Activated CD8-positive, alpha-beta memory T cell treated with anti-CD3 and anti-CD28 coated beads, Interleukin-2, amount 10 ng/mL, durations not matched to agents 7 days and 5 days (primary cell): ENCODE results near the gene HSF5. TPM values are rescaled to one million over a fixed set of nuclear protein-coding genes. Genes with fewer than 3 reads are reported as not detected.
"Not testable (repeated sequence)": the region's sequence is repeated elsewhere in the genome, so short reads cannot be mapped to it uniquely, and the experiment has no call there.

Source experiments
- ATAC-seq: fragments of 150-1000 bp; cut with Tn5 transposase; one replicate; pipeline ENCODE4 v1.10.0; 2021; ENCODE audit warnings: moderate library complexity
- CTCF ChIA-PET: fragments of 350-600 bp; sonication (Branson Sonifier 250); formaldehyde crosslinking; loops from one replicate; lab custom pipeline; 2021; ENCODE audit warnings: antibody characterized with exemption; lab: Charles Lee
- DNase-seq: peaks from one replicate; pipeline ENCODE4 v3.0.0-alpha.2; 2020
- H3K27ac Mint-ChIP-seq: one replicate; pipeline ENCODE4 v1.8.0; 2021; ENCODE audit warnings: mild to moderate bottlenecking, mixed read lengths
- H3K27me3 Mint-ChIP-seq: one replicate; pipeline ENCODE4 v1.8.0; 2021; ENCODE audit warnings: mixed read lengths
- H3K36me3 Mint-ChIP-seq: one replicate; pipeline ENCODE4 v1.8.0; 2021; ENCODE audit warnings: mild to moderate bottlenecking, mixed read lengths
- H3K4me1 Mint-ChIP-seq: one replicate; pipeline ENCODE4 v1.8.0; 2021; ENCODE audit warnings: mixed read lengths
- H3K4me3 Mint-ChIP-seq: one replicate; pipeline ENCODE4 v1.8.0; 2021; ENCODE audit warnings: mild to moderate bottlenecking, moderate library complexity, mixed read lengths
- H3K9me3 Mint-ChIP-seq: one replicate; pipeline ENCODE4 v1.8.0; 2022; ENCODE audit warnings: low read depth, mixed read lengths
- total RNA-seq, 2 experiments: library from RNA; stranded (reverse); gene quantifications; one replicate each; pipeline ENCODE4 v1.2.3, GENCODE V29; 2021

HSF5 gene
- total RNA-seq, 2 experiments from 2014 or later, result 0.41 to 0.61 TPM

- peaks cover 22% of the 10 kb centered on the region for H3K36me3 Mint-ChIP-seq
Measured at GRCh38 chr17:58513965-58514769, 26.0 kb upstream of the HSF5 start, which contains the start of gene MTMR4. Gene MTMR4, minus strand, starts transcription at chr17:58514638. Its CDS starts 231 bp downstream, at chr17:58514407.

DNA sequence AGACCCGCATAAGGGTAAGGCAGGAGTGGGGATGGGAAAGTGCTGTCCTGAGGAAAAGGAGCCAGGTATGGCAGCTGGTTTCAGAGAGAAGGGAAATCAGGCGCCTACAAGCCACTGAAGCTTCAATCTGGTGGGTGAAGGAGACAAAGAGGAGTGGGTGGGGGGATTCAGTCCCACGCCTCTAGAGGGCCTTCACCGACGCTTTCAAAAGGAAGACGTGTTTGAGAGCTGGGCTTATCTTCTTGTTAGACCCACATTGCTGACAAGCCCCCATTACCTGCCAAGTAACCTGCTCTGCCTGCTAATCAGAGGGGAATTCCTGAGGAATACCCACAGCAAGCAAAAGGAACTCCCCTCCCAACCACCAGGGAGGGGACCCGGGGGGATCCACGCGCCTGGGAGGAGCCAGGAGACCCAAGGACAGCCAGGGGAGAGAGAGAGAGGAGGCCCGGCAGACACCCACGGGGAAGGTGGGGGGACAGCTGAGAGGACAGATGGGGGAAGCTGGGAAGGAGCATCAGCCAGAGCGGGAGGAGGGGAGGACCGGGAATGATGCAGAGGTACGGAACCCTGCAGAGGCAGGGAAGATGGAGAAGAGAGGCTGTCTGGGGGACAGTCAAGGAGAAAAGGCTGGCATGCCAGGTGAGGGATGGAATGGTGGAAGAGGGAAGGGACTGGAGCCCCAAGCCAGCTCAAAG is 25.2 kb upstream of the HSF5 start:
- peaks cover 59% of the 10 kb centered on the region for H3K4me1 Mint-ChIP-seq
- peak overlapping the region; percentile 84 for H3K4me3 Mint-ChIP-seq
- H3K27ac Mint-ChIP-seq, result peak overlapping the region; percentile 77
- no peaks in the 10 kb centered on the region for H3K9me3 Mint-ChIP-seq
- H3K36me3 Mint-ChIP-seq, result peaks cover 26% of the 10 kb centered on the region
- ATAC-seq, result no peak
- CTCF ChIA-PET, result interaction anchor here (0.8 to 1.2 kb wide), 2 partner anchors 23 to 26 kb away, joined by 3 to 4 read pairs; no protein-coding TSS in a partner anchor
- peaks cover 3% of the 10 kb centered on the region for H3K27me3 Mint-ChIP-seq
- no peak for DNase-seq

More at GRCh38 chr17:58513965-58514769, 26.0 kb upstream of the HSF5 start, which contains the start of gene MTMR4:
- peak within 1 kb of the TSS; percentile 84 for H3K4me3 Mint-ChIP-seq
- H3K27ac Mint-ChIP-seq, result peak within 1 kb of the TSS; percentile 77
- peaks cover 3% of the 10 kb centered on the region for H3K27me3 Mint-ChIP-seq
- CTCF ChIA-PET, result interaction anchor here (0.8 to 1.5 kb wide), 5 partner anchors 11 to 265 kb away, joined by 3 to 6 read pairs (median 4); no protein-coding TSS in a partner anchor
- DNase-seq, result peak; percentile 82
- peaks cover 63% of the 10 kb centered on the region for H3K4me1 Mint-ChIP-seq
- ATAC-seq, result peak; percentile 24
- no peaks in the 10 kb centered on the region for H3K9me3 Mint-ChIP-seq

GRCh38 chr17:58510075-58510474 is 21.9 kb upstream of the HSF5 start:
- peaks cover 36% of the 10 kb centered on the region for H3K4me1 Mint-ChIP-seq
- peaks cover 34% of the 10 kb centered on the region for H3K36me3 Mint-ChIP-seq
- H3K9me3 Mint-ChIP-seq, result no peaks in the 10 kb centered on the region
- H3K27me3 Mint-ChIP-seq, result no peaks in the 10 kb centered on the region
- no peak overlapping the region for H3K4me3 Mint-ChIP-seq
- H3K27ac Mint-ChIP-seq, result no peak overlapping the region
- no peak for DNase-seq
- no peak for ATAC-seq
- CTCF ChIA-PET, result no interaction called here

- Mint-ChIP-seq H3K27ac (no peak overlapping the region), H3K4me1 (peaks cover 29% of the 10 kb centered on the region), H3K36me3 (peaks cover 44% of the 10 kb centered on the region), H3K27me3 (no peaks in the 10 kb centered on the region), H3K9me3 (no peaks in the 10 kb centered on the region), H3K4me3 (no peak overlapping the region)
- CTCF ChIA-PET, result no interaction called here
- ATAC-seq, result no peak
- DNase-seq, result no peak
Measured at GRCh38 chr17:58508341-58509067, 20.3 kb upstream of the HSF5 start.

- no peaks in the 10 kb centered on the region for H3K9me3 Mint-ChIP-seq
- H3K27me3 Mint-ChIP-seq, result no peaks in the 10 kb centered on the region
- H3K4me3 Mint-ChIP-seq, result no peak overlapping the region
- H3K27ac Mint-ChIP-seq, result no peak overlapping the region
- ATAC-seq, result no peak
- no peak for DNase-seq
- CTCF ChIA-PET, result no interaction called here
- peaks cover 53% of the 10 kb centered on the region for H3K36me3 Mint-ChIP-seq
- peaks cover 17% of the 10 kb centered on the region for H3K4me1 Mint-ChIP-seq
Measured at GRCh38 chr17:58507123-58507634, 19.0 kb upstream of the HSF5 start.

GRCh38 chr17:58506354-58507080 is 18.3 kb upstream of the HSF5 start:
- no peaks in the 10 kb centered on the region for H3K27me3 Mint-ChIP-seq
- H3K27ac Mint-ChIP-seq, result no peak overlapping the region
- H3K4me3 Mint-ChIP-seq, result no peak overlapping the region
- peaks cover 14% of the 10 kb centered on the region for H3K4me1 Mint-ChIP-seq
- H3K9me3 Mint-ChIP-seq, result no peaks in the 10 kb centered on the region
- CTCF ChIA-PET, result no interaction called here
- no peak for DNase-seq
- peaks cover 50% of the 10 kb centered on the region for H3K36me3 Mint-ChIP-seq
- ATAC-seq, result no peak

DNA sequence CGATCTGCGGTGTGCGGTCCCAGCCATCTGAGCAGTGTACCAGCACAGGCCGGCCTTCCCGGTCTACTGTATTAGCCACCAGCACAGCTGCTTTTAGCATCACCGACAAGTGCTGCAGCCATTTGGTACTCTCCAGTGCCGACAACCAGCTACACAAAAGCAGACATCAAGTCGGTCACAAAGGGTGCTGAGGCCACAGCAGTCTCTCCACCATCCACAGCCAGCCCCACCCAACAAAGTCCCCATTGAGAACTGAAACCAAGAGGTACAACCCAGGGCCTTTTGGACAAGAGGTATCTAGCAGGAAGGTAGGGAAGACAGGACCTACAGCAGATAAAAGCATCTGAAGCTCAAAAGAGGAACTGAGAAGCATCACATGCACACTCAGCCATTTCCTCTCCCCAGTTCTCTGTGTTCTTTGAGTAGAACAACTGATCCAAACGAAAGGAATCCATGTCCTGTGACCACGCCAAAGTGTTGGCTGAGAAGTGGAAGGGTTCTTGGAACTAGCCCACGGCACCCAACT is 16.7 kb upstream of the HSF5 start:
- no peaks in the 10 kb centered on the region for H3K9me3 Mint-ChIP-seq
- H3K4me3 Mint-ChIP-seq, result no peak overlapping the region
- H3K4me1 Mint-ChIP-seq, result peaks cover 6% of the 10 kb centered on the region
- no peaks in the 10 kb centered on the region for H3K27me3 Mint-ChIP-seq
- no peak overlapping the region for H3K27ac Mint-ChIP-seq
- CTCF ChIA-PET, result no interaction called here
- no peak for DNase-seq
- ATAC-seq, result no peak
- H3K36me3 Mint-ChIP-seq, result peaks cover 37% of the 10 kb centered on the region

GRCh38 chr17:58503866-58504265 is 15.7 kb upstream of the HSF5 start:
- CTCF ChIA-PET, result interaction anchor here (0.9 kb wide), 1 partner anchor 16 kb away, joined by 3 read pairs; the partner anchor contains the start of gene HSF5
- Mint-ChIP-seq H3K4me3 (no peak overlapping the region), H3K36me3 (peaks cover 36% of the 10 kb centered on the region), H3K27ac (no peak overlapping the region), H3K9me3 (no peaks in the 10 kb centered on the region), H3K27me3 (no peaks in the 10 kb centered on the region), H3K4me1 (peaks cover 2% of the 10 kb centered on the region)
- no peak for ATAC-seq
- DNase-seq, result no peak

DNA sequence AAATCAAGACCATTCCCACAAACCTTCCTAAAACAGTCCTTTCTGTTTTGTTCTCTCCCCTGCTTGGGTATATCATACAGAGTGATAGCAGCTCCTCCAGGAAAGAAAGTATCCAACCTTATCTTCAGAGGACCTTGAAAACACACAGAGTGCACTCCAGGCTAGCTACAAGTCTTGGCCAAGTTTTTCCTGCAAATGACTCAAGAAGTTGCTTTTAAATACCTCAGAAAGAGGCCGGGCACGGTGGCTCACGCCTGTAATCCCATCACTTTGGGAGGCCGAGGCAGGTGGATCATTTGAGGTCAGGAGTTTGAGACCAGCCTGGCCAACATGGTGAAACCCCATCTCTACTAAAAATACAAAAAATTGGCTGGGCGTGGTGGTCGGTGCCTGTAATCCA is 14.9 kb upstream of the HSF5 start:
- peaks cover 40% of the 10 kb centered on the region for H3K36me3 Mint-ChIP-seq
- not testable (repeated sequence) for ATAC-seq, H3K27me3 Mint-ChIP-seq, DNase-seq, H3K4me3 Mint-ChIP-seq, H3K27ac Mint-ChIP-seq, H3K9me3 Mint-ChIP-seq, H3K4me1 Mint-ChIP-seq
- CTCF ChIA-PET, result interaction anchor here (0.8 kb wide), 1 partner anchor 12 kb away, joined by 3 read pairs; no protein-coding TSS in a partner anchor

- H3K27ac Mint-ChIP-seq, result no peak overlapping the region
- CTCF ChIA-PET, result no interaction called here
- no peaks in the 10 kb centered on the region for H3K27me3 Mint-ChIP-seq
- no peak overlapping the region for H3K4me3 Mint-ChIP-seq
- DNase-seq, result no peak
- no peaks in the 10 kb centered on the region for H3K9me3 Mint-ChIP-seq
- no peak for ATAC-seq
- H3K36me3 Mint-ChIP-seq, result peaks cover 33% of the 10 kb centered on the region
- H3K4me1 Mint-ChIP-seq, result peaks cover 3% of the 10 kb centered on the region
Measured at GRCh38 chr17:58501451-58501850, 13.2 kb upstream of the HSF5 start.

DNA sequence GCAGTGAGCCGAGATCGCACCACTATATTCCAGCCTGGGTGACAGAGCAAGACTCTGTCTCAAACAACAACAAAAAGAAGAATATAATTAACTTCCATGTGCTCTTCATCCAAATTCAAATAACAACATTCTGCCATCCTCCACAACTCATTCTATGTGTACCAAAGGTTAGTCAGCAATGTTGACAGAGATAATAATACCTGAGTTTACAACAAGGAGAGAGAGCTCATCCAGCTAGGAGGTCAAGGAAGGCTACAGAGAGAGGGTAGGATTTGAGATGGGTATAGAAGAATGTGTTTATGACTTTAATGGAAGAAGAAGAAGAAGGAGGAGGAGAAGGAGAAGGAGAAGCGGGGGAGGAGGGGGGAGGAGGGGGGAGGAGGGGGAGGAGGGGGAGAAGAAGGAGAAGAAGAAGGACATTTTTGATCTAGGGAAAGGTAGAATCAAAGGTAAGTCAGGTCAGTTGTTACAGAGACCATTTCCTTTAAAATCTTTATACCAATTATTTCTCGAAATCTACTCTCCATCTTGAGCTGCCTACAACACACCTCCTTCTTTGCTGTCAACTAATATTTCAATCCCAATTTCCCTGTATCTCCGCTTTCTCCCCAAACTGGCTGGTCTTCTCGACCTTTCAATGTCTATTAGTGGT is 10.1 kb upstream of the HSF5 start:
- no peak overlapping the region for H3K4me3 Mint-ChIP-seq
- ATAC-seq (no peak), DNase-seq (no peak)
- CTCF ChIA-PET, result interaction anchor here (0.7 to 1.2 kb wide), 3 partner anchors 10 to 249 kb away, joined by 3 to 5 read pairs (median 5); partner anchors contain the start of gene HSF5
- peaks cover 35% of the 10 kb centered on the region for H3K36me3 Mint-ChIP-seq
- H3K4me1 Mint-ChIP-seq, result peaks cover 9% of the 10 kb centered on the region
- H3K9me3 Mint-ChIP-seq, result no peaks in the 10 kb centered on the region
- H3K27me3 Mint-ChIP-seq, result no peaks in the 10 kb centered on the region
- H3K27ac Mint-ChIP-seq, result no peak overlapping the region

GRCh38 chr17:58493506-58493905 is 5.3 kb upstream of the HSF5 start:
- Mint-ChIP-seq H3K27ac (no peak overlapping the region), H3K27me3 (no peaks in the 10 kb centered on the region), H3K9me3 (no peaks in the 10 kb centered on the region), H3K36me3 (peaks cover 52% of the 10 kb centered on the region), H3K4me3 (no peak overlapping the region), H3K4me1 (peaks cover 19% of the 10 kb centered on the region)
- DNase-seq (no peak), ATAC-seq (no peak)
- CTCF ChIA-PET, result interaction anchor here (0.7 kb wide), 1 partner anchor 157 kb away, joined by 3 read pairs; no protein-coding TSS in a partner anchor
